Neural cell (in vitro differentiated cells): ENCODE data around the gene PTGIS. TPM values are rescaled to one million over a fixed set of nuclear protein-coding genes. Genes with fewer than 3 reads are reported as not detected.

Experiments
- H2AFZ ChIP-seq: fragments of 200-600, 300-800 bp; sonication (generic), shearing (Covaris generic); 2 replicates; pipeline ENCODE4 v1.6.0; 2014; ENCODE audit warnings: low read depth, mild to moderate bottlenecking, antibody characterized with exemption, low read length, moderate library complexity
- H3F3A ChIP-seq: fragments of 200-600 bp; shearing (Covaris generic); 2 replicates; pipeline ENCODE4 v1.6.1; 2016; ENCODE audit warnings: mild to moderate bottlenecking, moderate library complexity, mixed read lengths, antibody characterized with exemption, low read length; ENCODE audit not compliant: insufficient read depth, poor library complexity, severe bottlenecking
- H3K27ac ChIP-seq: fragments of 200-600, 300-800 bp; sonication (generic), shearing (Covaris generic); 2 replicates; pipeline ENCODE4 v1.5.1; 2014; ENCODE audit warnings: mild to moderate bottlenecking, low read length, moderate library complexity
- H3K27me3 ChIP-seq: fragments of 300-800, 200-600 bp; sonication (generic), shearing (Covaris generic); 2 replicates; pipeline ENCODE4 v1.6.0; 2014; ENCODE audit warnings: mild to moderate bottlenecking, low read depth, low read length, moderate library complexity; ENCODE audit not compliant: insufficient read depth
- H3K36me3 ChIP-seq: fragments of 300-800, 200-600 bp; sonication (generic), shearing (Covaris generic); 2 replicates; pipeline ENCODE4 v1.5.1; 2014; ENCODE audit warnings: mild to moderate bottlenecking, antibody characterized with exemption, low read length, moderate library complexity; ENCODE audit not compliant: insufficient read depth
- H3K4me2 ChIP-seq: fragments of 300-800, 200-600 bp; sonication (generic), shearing (Covaris generic); 2 replicates; pipeline ENCODE4 v1.6.0; 2014; ENCODE audit warnings: mild to moderate bottlenecking, low read length
- H3K4me3 ChIP-seq: fragments of 300-800, 200-600 bp; sonication (generic), shearing (Covaris generic); 2 replicates; pipeline ENCODE4 v1.5.1; 2014; ENCODE audit warnings: mild to moderate bottlenecking, low read length, moderate library complexity
- H3K79me2 ChIP-seq: fragments of 200-600 bp; shearing (Covaris generic); replicated peaks from 2 replicates; pipeline ENCODE4 v1.6.0; 2014; ENCODE audit warnings: mild to moderate bottlenecking, low read length, moderate library complexity; ENCODE audit not compliant: insufficient read depth
- H3K9ac ChIP-seq: fragments of 300-800, 200-600 bp; sonication (generic), shearing (Covaris generic); 2 replicates; pipeline ENCODE4 v1.6.1; 2016; ENCODE audit warnings: mild to moderate bottlenecking, low read length, mixed read lengths
- H3K9me2 ChIP-seq: fragments of 200-600 bp; shearing (Covaris generic); 2 replicates; pipeline ENCODE4 v1.6.1; 2016; ENCODE audit warnings: mild to moderate bottlenecking, low read length, mixed read lengths; ENCODE audit not compliant: insufficient read depth
- H3K9me3 ChIP-seq: fragments of 200-600, 300-800 bp; sonication (generic), shearing (Covaris generic); 2 replicates; pipeline ENCODE4 v1.6.1; 2016; ENCODE audit warnings: mild to moderate bottlenecking, mixed run types, low read length, moderate library complexity, mixed read lengths
- H4K20me1 ChIP-seq: fragments of 200-600 bp; shearing (Covaris generic); 2 replicates; pipeline ENCODE4 v1.6.1; 2016; ENCODE audit warnings: mild to moderate bottlenecking, mixed run types; ENCODE audit not compliant: insufficient read depth
- CTCF ChIP-seq: fragments of 450-650 bp; IDR thresholded peaks from 2 replicates; pipeline ENCODE4 v1.5.1; 2014; ENCODE audit warnings: antibody characterized with exemption, mild to moderate bottlenecking, moderate library complexity; ENCODE audit not compliant: poor library complexity, severe bottlenecking
- EP300 ChIP-seq: fragments of 450-650 bp; conservative IDR thresholded peaks from 2 replicates; pipeline ENCODE4 v1.6.1; 2014; ENCODE audit warnings: antibody characterized with exemption, mild to moderate bottlenecking, moderate library complexity; ENCODE audit not compliant: poor library complexity, severe bottlenecking
- EZH2 ChIP-seq: fragments of 200-600, 300-800 bp; shearing (Covaris generic), sonication (generic); IDR thresholded peaks from 2 replicates; pipeline ENCODE4 v1.6.1; 2014; ENCODE audit warnings: antibody characterized with exemption, low read length, borderline replicate concordance, mild to moderate bottlenecking; ENCODE audit not compliant: insufficient read depth, poor library complexity, severe bottlenecking
- MXI1 ChIP-seq: fragments of 450-650 bp; conservative IDR thresholded peaks from 2 replicates; pipeline ENCODE4 v1.6.1; 2014; ENCODE audit warnings: antibody characterized with exemption, mild to moderate bottlenecking; ENCODE audit not compliant: poor library complexity, severe bottlenecking
- POLR2AphosphoS5 ChIP-seq: IDR thresholded peaks from 2 replicates; pipeline ENCODE4 v1.6.1; 2012
- RAD21 ChIP-seq: fragments of 450-650 bp; conservative IDR thresholded peaks from 2 replicates; pipeline ENCODE4 v1.6.1; 2014; ENCODE audit warnings: antibody characterized with exemption, mild to moderate bottlenecking, moderate library complexity
- REST ChIP-seq: IDR thresholded peaks from 2 replicates; pipeline ENCODE4 v1.6.1; 2012; ENCODE audit warnings: borderline replicate concordance
- SMC3 ChIP-seq: fragments of 450-650 bp; conservative IDR thresholded peaks from 2 replicates; pipeline ENCODE4 v1.6.1; 2014; ENCODE audit warnings: antibody characterized with exemption, mild to moderate bottlenecking, moderate library complexity; ENCODE audit not compliant: poor library complexity
- TAF1 ChIP-seq: IDR thresholded peaks from 2 replicates; pipeline ENCODE4 v1.6.1; 2012; ENCODE audit warnings: low read depth
- polyA plus RNA-seq: library from polyadenylated mRNA; depleted of rRNA; stranded (reverse); fragments of >200 nt; gene quantifications from 2 replicates; pipeline ENCODE4 v1.2.3, GENCODE V29; 2014

Gene PTGIS
- polyA plus RNA-seq, 1 donor from 2014 or later, result 3.2 TPM

GRCh38 chr20:49556621-49557020, 11.3 kb downstream of the PTGIS start:
- Histone ChIP-seq H3K4me2 (no peak overlapping the region), H3F3A (no peaks in the 10 kb centered on the region), H3K9me2 (no peaks in the 10 kb centered on the region), H3K36me3 (no peaks in the 10 kb centered on the region), H3K9ac (no peak overlapping the region), H3K9me3 (no peaks in the 10 kb centered on the region), H2AFZ (no peak overlapping the region), H3K27ac (no peak overlapping the region), H3K79me2 (no peaks in the 10 kb centered on the region), H3K27me3 (no peaks in the 10 kb centered on the region), H4K20me1 (no peaks in the 10 kb centered on the region), H3K4me3 (no peak overlapping the region)
- TF ChIP-seq CTCF (no peak), SMC3 (no peak), MXI1 (no peak), EZH2 (no peak), TAF1 (no peak), REST (no peak), RAD21 (no peak), EP300 (no peak), POLR2AphosphoS5 (no peak)

- Histone ChIP-seq H3K79me2 (no peaks in the 10 kb centered on the region), H3K27me3 (no peaks in the 10 kb centered on the region), H3K4me3 (no peak overlapping the region), H3F3A (no peaks in the 10 kb centered on the region), H3K36me3 (no peaks in the 10 kb centered on the region), H3K4me2 (no peak overlapping the region), H4K20me1 (no peaks in the 10 kb centered on the region), H3K27ac (no peak overlapping the region), H2AFZ (no peak overlapping the region), H3K9me3 (no peaks in the 10 kb centered on the region), H3K9me2 (no peaks in the 10 kb centered on the region), H3K9ac (no peak overlapping the region)
- no peak for TF ChIP-seq CTCF
Measured at GRCh38 chr20:49549801-49550551, 18.0 kb downstream of the PTGIS start.
